HepG2 (cell line): ENCODE results near the gene HERC5. TPM values are rescaled to one million over a fixed set of nuclear protein-coding genes. Genes with fewer than 3 reads are reported as not detected.

Source experiments
- ATAC-seq: fragments of 200-7000 bp; cut with Tn5 transposase; 3 replicates; pipeline ENCODE4 v1.9.1; 2020; ENCODE audit warnings: mild to moderate bottlenecking, moderate library complexity
- BruUV-seq: library from RNA; stranded (reverse); fragments of 400-500 nt; replicated peaks from 2 replicates; lab custom pipeline; 2021; lab: Mats Ljungman, UMichigan
- CTCF ChIA-PET: fragments of 300-600 bp; formaldehyde crosslinking; extraction: SDS; loops from one replicate; lab custom pipeline; 2021; ENCODE audit warnings: low total read pairs, inconsistent platforms, low intra/inter-chr PET ratio; lab: Yijun Ruan, JAX
- POLR2A ChIA-PET: fragments of 350-600 bp; sonication (Branson Sonifier 250); formaldehyde crosslinking; loops from one replicate; lab custom pipeline; 2020; ENCODE audit warnings: antibody characterized with exemption, inconsistent platforms; lab: Yijun Ruan, JAX
- DNase-seq: peaks from one replicate; pipeline ENCODE4 v3.0.0-alpha.2; 2015; ENCODE audit warnings: low spot score
- FAIRE-seq: peaks from 3 replicates; lab custom pipeline; 2011; peaks lifted over from hg19 to GRCh38; lab: Jason Lieb, UNC
- H2AFZ ChIP-seq: one replicate; pipeline ENCODE4 v1.6.1; 2011; ENCODE audit warnings: low read length, inconsistent platforms
- H3K27ac ChIP-seq: fragments of 300-600 bp; 3 replicates; pipeline ENCODE4 v1.8.0; 2011; ENCODE audit warnings: mixed run types, mild to moderate bottlenecking, mixed read lengths, low read length, inconsistent platforms; ENCODE audit not compliant: insufficient read depth; ENCODE audit errors: extremely low read length
- H3K27me3 ChIP-seq, 2 experiments: fragments of 200-600 bp in 1 of 2; 2 replicates in 1 of 2; 3 replicates in 1 of 2; pipeline versions ENCODE4 v1.6.0 to v1.8.0; 2011; ENCODE audit warnings: low read length in 2 of 2, mild to moderate bottlenecking in 2 of 2, moderate library complexity in 2 of 2, inconsistent platforms in 1 of 2; ENCODE audit not compliant: insufficient read depth in 2 of 2, control insufficient read depth in 1 of 2
- H3K36me3 ChIP-seq, 2 experiments: fragments of 200-600 bp in 1 of 2; replicated peaks in 1 of 2; 2 replicates in 1 of 2; 3 replicates in 1 of 2; pipeline versions ENCODE4 v1.5.1 to v1.8.0; 2011; ENCODE audit warnings: low read length in 2 of 2, inconsistent platforms in 1 of 2; ENCODE audit not compliant: insufficient read depth in 2 of 2, control insufficient read depth in 1 of 2
- H3K4me1 ChIP-seq: 2 replicates; pipeline ENCODE4 v1.5.1; 2012; ENCODE audit warnings: low read length, inconsistent platforms; ENCODE audit not compliant: insufficient read depth
- H3K4me2 ChIP-seq: 2 replicates; pipeline ENCODE4 v1.6.0; 2011; ENCODE audit warnings: low read depth, low read length, inconsistent platforms
- H3K4me3 ChIP-seq, 3 experiments: fragments of 200-600 bp in 1 of 3; sonication (generic), shearing (Covaris generic) in 1 of 3; replicated peaks in 1 of 3; 2 replicates each; pipeline ENCODE4 v1.5.1; 2011 to 2016; ENCODE audit warnings: low read length in 3 of 3, inconsistent platforms in 2 of 3, low read depth in 2 of 3, mild to moderate bottlenecking in 2 of 3, control low read depth in 1 of 3, mixed read lengths in 1 of 3; ENCODE audit not compliant: insufficient read depth in 1 of 3
- H3K79me2 ChIP-seq: one replicate; pipeline ENCODE4 v1.6.1; 2011; ENCODE audit warnings: low read length, inconsistent platforms; ENCODE audit not compliant: insufficient read depth
- H3K9ac ChIP-seq: 2 replicates; pipeline ENCODE4 v1.6.0; 2011; ENCODE audit warnings: mild to moderate bottlenecking, low read depth, low read length, inconsistent platforms; ENCODE audit not compliant: insufficient read depth
- H3K9me3 ChIP-seq: 2 replicates; pipeline ENCODE4 v1.5.1; 2012; ENCODE audit warnings: mild to moderate bottlenecking, low read length
- H4K20me1 ChIP-seq: 2 replicates; pipeline ENCODE4 v1.6.0; 2011; ENCODE audit warnings: inconsistent platforms, mild to moderate bottlenecking, low read length, moderate library complexity; ENCODE audit not compliant: insufficient read depth
- ZNF329 ChIP-seq: sonication (generic); formaldehyde crosslinking; IDR thresholded peaks from 2 replicates; pipeline ENCODE4 v1.9.0; 2021; ENCODE audit warnings: low read depth, mild to moderate bottlenecking, missing genetic modification reagents
- ZNF75D ChIP-seq: sonication (generic); formaldehyde crosslinking; IDR thresholded peaks from 2 replicates; pipeline ENCODE4 v1.8.1; 2023; ENCODE audit warnings: missing genetic modification reagents, mild to moderate bottlenecking, borderline replicate concordance
- WGBS: methylation state at CpG from one replicate; pipeline ENCODE4 v1.1.6; 2017; ENCODE audit warnings: low lambda C conversion rate; 5-methylcytosine and 5-hydroxymethylcytosine counted together
- in situ Hi-C: cut with HindIII; loops from 2 replicates; pipeline ENCODE4 v1.10.0; 2017; ENCODE audit warnings: low pct_unique_long_range_greater_than_20kb; ENCODE audit not compliant: extremely low pct_ligation_motif_present
- intact Hi-C: fragments of 100-400 bp; cut with micrococcal nuclease; formaldehyde crosslinking; loops from one replicate; pipeline ENCODE4 v1.10.0; 2022; ENCODE audit not compliant: unreplicated experiment
- polyA plus RNA-seq, 8 experiments: library from polyadenylated mRNA; depleted of rRNA in 3 of 8; stranded (reverse) in 7 of 8; unstranded in 1 of 8; fragments of >200 nt; fragmentation: Illumina TruSeq in 4 of 8; extraction: Trizol in 4 of 8; gene quantifications; 2 replicates each; pipeline versions ENCODE4 v1.2.1 to v1.2.3, GENCODE V29; 2011 to 2016; ENCODE audit warnings: low read depth in 4 of 8, missing spikeins in 1 of 8, mixed read lengths in 1 of 8; ENCODE audit not compliant: insufficient read depth in 1 of 8
- total RNA-seq, 5 experiments: library from RNA; depleted of rRNA; stranded (reverse); fragments of >200 nt; fragmentation: Illumina TruSeq; extraction: Trizol; gene quantifications; 2 replicates each; pipeline ENCODE4 v1.2.3, GENCODE V29; 2016; ENCODE audit warnings: low read depth in 1 of 5
- TF ChIP-seq, protein P1 (sequence below): sonication (generic); formaldehyde crosslinking; IDR thresholded peaks from 2 replicates; pipeline ENCODE4 v1.9.0; 2021; ENCODE audit warnings: missing genetic modification reagents, borderline replicate concordance
- TF ChIP-seq, protein P2 (sequence below): sonication (generic); formaldehyde crosslinking; IDR thresholded peaks from 2 replicates; pipeline ENCODE4 v1.4.0; 2020; ENCODE audit warnings: missing genetic modification reagents
- TF ChIP-seq, protein P3 (sequence below): sonication (generic); formaldehyde crosslinking; IDR thresholded peaks from 2 replicates; pipeline ENCODE4 v1.5.1; 2020; ENCODE audit warnings: missing genetic modification reagents, mild to moderate bottlenecking, borderline replicate concordance
- TF ChIP-seq, protein P4 (sequence below): sonication (generic); formaldehyde crosslinking; IDR thresholded peaks from 2 replicates; pipeline ENCODE4 v1.9.0; 2021; ENCODE audit warnings: mild to moderate bottlenecking, missing genetic modification reagents

Gene HERC5
- total and polyA plus RNA-seq, 2 of the 13 experiments (the other 11 are each of a cell fraction or from before 2014, with no cell fraction given): 0.13 to 0.33 TPM

DNA sequence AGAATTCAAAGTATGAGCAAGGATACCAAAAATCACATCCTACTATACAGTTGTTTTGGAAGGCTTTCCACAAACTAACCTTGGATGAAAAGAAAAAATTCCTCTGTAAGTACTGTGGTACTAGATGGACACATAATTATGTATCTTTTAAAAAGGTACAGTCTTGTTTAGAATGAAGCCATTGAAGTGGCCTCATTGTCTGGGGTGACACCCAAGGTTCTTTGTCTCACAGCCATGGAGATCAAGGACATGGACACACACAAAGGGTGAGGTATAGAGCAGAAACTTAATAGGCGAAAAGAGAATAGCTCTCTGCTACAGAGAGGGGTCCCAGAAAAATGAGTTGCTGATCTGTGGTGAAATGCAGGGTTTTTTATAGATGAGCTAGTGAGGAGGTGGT, 16.8 kb upstream of the HERC5 start:
- Histone ChIP-seq H3K9me3 (no peaks in the 10 kb centered on the region), H4K20me1 (no peaks in the 10 kb centered on the region), H3K4me3 (no peak overlapping the region), H3K4me1 (no peaks in the 10 kb centered on the region), H3K36me3 (no peaks in the 10 kb centered on the region), H3K79me2 (no peaks in the 10 kb centered on the region), H3K27ac (no peak overlapping the region), H3K9ac (no peak overlapping the region), H3K4me2 (no peak overlapping the region), H2AFZ (no peak overlapping the region), H3K27me3 (no peaks in the 10 kb centered on the region)
- in situ Hi-C loops: no loop called here
- WGBS: 17% methylated on average over 1 of the region's 1 CpG
- no TSS peak for BruUV-seq
- DNase-seq (no peak), FAIRE-seq (no peak), ATAC-seq (no peak)
- ChIA-PET POLR2A (no interaction called here), CTCF (no interaction called here)
- intact Hi-C loops: no loop called here
- no peak for TF ChIP-seq ZNF75D (CRISPR knock-in tag)
- TF ChIP-seq, protein P1, sequence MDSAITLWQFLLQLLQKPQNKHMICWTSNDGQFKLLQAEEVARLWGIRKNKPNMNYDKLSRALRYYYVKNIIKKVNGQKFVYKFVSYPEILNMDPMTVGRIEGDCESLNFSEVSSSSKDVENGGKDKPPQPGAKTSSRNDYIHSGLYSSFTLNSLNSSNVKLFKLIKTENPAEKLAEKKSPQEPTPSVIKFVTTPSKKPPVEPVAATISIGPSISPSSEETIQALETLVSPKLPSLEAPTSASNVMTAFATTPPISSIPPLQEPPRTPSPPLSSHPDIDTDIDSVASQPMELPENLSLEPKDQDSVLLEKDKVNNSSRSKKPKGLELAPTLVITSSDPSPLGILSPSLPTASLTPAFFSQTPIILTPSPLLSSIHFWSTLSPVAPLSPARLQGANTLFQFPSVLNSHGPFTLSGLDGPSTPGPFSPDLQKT (CRISPR knock-in tag): no peak
- TF ChIP-seq, protein P2, sequence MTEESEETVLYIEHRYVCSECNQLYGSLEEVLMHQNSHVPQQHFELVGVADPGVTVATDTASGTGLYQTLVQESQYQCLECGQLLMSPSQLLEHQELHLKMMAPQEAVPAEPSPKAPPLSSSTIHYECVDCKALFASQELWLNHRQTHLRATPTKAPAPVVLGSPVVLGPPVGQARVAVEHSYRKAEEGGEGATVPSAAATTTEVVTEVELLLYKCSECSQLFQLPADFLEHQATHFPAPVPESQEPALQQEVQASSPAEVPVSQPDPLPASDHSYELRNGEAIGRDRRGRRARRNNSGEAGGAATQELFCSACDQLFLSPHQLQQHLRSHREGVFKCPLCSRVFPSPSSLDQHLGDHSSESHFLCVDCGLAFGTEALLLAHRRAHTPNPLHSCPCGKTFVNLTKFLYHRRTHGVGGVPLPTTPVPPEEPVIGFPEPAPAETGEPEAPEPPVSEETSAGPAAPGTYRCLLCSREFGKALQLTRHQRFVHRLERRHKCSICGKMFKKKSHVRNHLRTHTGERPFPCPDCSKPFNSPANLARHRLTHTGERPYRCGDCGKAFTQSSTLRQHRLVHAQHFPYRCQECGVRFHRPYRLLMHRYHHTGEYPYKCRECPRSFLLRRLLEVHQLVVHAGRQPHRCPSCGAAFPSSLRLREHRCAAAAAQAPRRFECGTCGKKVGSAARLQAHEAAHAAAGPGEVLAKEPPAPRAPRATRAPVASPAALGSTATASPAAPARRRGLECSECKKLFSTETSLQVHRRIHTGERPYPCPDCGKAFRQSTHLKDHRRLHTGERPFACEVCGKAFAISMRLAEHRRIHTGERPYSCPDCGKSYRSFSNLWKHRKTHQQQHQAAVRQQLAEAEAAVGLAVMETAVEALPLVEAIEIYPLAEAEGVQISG: no peak
- TF ChIP-seq ZNF329 (CRISPR knock-in tag): no peak

DNA sequence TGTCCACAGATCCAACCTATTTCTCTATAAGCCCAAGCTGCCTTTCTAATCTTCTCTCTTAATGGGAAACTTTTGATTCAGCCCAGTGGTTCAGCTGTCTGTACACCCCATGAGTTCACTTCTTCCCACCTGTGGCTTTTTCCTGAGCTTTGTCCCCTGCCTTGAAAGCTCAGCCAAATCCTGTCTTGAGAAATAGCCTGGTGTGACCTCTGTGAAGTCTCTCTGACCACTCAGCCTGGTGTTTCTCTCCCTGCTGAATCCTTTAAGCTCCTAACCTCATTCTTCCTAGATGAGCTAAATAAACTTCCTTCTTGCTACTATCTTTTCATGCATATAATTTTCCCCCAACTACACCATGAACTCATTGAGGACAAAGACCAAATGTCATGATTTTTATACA, 15.2 kb upstream of the HERC5 start:
- Histone ChIP-seq H3K79me2 (no peaks in the 10 kb centered on the region), H3K9me3 (no peaks in the 10 kb centered on the region), H4K20me1 (no peaks in the 10 kb centered on the region), H3K9ac (no peak overlapping the region), H3K4me1 (no peaks in the 10 kb centered on the region), H2AFZ (no peak overlapping the region), H3K4me3 (no peak overlapping the region), H3K4me2 (no peak overlapping the region), H3K27me3 (no peaks in the 10 kb centered on the region), H3K27ac (no peak overlapping the region), H3K36me3 (no peaks in the 10 kb centered on the region)
- CTCF ChIA-PET: no interaction called here
- POLR2A ChIA-PET: no interaction called here
- in situ Hi-C loops: no loop called here
- FAIRE-seq (no peak), DNase-seq (no peak), ATAC-seq (no peak)
- BruUV-seq: no TSS peak
- intact Hi-C loops: no loop called here
- TF ChIP-seq, protein P3, sequence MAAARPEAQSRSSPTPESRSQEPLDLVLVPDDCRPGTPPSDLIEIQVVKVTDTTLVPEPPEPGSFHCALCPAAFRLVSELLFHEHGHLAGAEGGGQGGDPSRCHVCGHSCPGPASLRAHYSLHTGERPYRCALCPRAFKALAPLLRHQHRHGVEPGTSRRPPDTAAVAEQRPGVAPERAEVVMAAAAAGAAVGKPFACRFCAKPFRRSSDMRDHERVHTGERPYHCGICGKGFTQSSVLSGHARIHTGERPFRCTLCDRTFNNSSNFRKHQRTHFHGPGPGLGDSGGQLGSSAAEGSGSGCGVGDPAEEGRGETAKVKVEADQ (CRISPR knock-in tag): no peak
- TF ChIP-seq, protein P4, sequence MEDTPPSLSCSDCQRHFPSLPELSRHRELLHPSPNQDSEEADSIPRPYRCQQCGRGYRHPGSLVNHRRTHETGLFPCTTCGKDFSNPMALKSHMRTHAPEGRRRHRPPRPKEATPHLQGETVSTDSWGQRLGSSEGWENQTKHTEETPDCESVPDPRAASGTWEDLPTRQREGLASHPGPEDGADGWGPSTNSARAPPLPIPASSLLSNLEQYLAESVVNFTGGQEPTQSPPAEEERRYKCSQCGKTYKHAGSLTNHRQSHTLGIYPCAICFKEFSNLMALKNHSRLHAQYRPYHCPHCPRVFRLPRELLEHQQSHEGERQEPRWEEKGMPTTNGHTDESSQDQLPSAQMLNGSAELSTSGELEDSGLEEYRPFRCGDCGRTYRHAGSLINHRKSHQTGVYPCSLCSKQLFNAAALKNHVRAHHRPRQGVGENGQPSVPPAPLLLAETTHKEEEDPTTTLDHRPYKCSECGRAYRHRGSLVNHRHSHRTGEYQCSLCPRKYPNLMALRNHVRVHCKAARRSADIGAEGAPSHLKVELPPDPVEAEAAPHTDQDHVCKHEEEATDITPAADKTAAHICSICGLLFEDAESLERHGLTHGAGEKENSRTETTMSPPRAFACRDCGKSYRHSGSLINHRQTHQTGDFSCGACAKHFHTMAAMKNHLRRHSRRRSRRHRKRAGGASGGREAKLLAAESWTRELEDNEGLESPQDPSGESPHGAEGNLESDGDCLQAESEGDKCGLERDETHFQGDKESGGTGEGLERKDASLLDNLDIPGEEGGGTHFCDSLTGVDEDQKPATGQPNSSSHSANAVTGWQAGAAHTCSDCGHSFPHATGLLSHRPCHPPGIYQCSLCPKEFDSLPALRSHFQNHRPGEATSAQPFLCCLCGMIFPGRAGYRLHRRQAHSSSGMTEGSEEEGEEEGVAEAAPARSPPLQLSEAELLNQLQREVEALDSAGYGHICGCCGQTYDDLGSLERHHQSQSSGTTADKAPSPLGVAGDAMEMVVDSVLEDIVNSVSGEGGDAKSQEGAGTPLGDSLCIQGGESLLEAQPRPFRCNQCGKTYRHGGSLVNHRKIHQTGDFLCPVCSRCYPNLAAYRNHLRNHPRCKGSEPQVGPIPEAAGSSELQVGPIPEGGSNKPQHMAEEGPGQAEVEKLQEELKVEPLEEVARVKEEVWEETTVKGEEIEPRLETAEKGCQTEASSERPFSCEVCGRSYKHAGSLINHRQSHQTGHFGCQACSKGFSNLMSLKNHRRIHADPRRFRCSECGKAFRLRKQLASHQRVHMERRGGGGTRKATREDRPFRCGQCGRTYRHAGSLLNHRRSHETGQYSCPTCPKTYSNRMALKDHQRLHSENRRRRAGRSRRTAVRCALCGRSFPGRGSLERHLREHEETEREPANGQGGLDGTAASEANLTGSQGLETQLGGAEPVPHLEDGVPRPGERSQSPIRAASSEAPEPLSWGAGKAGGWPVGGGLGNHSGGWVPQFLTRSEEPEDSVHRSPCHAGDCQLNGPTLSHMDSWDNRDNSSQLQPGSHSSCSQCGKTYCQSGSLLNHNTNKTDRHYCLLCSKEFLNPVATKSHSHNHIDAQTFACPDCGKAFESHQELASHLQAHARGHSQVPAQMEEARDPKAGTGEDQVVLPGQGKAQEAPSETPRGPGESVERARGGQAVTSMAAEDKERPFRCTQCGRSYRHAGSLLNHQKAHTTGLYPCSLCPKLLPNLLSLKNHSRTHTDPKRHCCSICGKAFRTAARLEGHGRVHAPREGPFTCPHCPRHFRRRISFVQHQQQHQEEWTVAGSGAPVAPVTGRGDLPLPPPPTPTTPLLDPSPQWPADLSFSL: no peak
